Measurements from ENCODE around the gene COL9A3. TPM values are rescaled to one million over a fixed set of nuclear protein-coding genes. Genes with fewer than 3 reads are reported as not detected.
"Not testable (repeated sequence)": the region's sequence is repeated elsewhere in the genome, so short reads cannot be mapped to it uniquely, and the experiment has no call there.

Gene COL9A3
- total and polyA plus RNA-seq, 2 donors from 2014 or later, result 2.3 to 4.3 TPM

GRCh38 chr20:62844182-62844581, 27.3 kb downstream of the COL9A3 start:
- FAIRE-seq, result no peak
- H3K27ac ChIP-seq (ENCODE audit: low read depth in 2 of 2, low read length in 2 of 2), result no peak overlapping the region
- H3K36me3 ChIP-seq (ENCODE audit: control insufficient read depth in 2 of 3, insufficient read depth in 3 of 3, low read length in 3 of 3), result no peaks in the 10 kb centered on the region
- no peak overlapping the region for H3K4me3 ChIP-seq (ENCODE audit: low read length in 3 of 3)
- TF ChIP-seq, protein P1, sequence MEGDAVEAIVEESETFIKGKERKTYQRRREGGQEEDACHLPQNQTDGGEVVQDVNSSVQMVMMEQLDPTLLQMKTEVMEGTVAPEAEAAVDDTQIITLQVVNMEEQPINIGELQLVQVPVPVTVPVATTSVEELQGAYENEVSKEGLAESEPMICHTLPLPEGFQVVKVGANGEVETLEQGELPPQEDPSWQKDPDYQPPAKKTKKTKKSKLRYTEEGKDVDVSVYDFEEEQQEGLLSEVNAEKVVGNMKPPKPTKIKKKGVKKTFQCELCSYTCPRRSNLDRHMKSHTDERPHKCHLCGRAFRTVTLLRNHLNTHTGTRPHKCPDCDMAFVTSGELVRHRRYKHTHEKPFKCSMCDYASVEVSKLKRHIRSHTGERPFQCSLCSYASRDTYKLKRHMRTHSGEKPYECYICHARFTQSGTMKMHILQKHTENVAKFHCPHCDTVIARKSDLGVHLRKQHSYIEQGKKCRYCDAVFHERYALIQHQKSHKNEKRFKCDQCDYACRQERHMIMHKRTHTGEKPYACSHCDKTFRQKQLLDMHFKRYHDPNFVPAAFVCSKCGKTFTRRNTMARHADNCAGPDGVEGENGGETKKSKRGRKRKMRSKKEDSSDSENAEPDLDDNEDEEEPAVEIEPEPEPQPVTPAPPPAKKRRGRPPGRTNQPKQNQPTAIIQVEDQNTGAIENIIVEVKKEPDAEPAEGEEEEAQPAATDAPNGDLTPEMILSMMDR (IDR thresholded peaks at IDR 0.05; ENCODE audit: borderline replicate concordance, extremely low read depth, insufficient read depth), result no peak
- no peaks in the 10 kb centered on the region for H3K4me1 ChIP-seq (ENCODE audit: control insufficient read depth in 2 of 3, insufficient read depth in 2 of 3, low read depth in 1 of 3, low read length in 3 of 3)
- H3K9me3 ChIP-seq (ENCODE audit: control insufficient read depth in 2 of 3, insufficient read depth in 1 of 3, low read length in 3 of 3), result peaks cover 0 to 2% (median 0%) of the 10 kb centered on the region in 3 donors
- no peak for DNase-seq
- H3K27me3 ChIP-seq (ENCODE audit: control insufficient read depth, insufficient read depth, low read length), result no peaks in the 10 kb centered on the region
- intact Hi-C loops (cut with DNase I), result no loop called here
- H3K9ac ChIP-seq (ENCODE audit: low read length in 3 of 3), result no peak overlapping the region

DNA sequence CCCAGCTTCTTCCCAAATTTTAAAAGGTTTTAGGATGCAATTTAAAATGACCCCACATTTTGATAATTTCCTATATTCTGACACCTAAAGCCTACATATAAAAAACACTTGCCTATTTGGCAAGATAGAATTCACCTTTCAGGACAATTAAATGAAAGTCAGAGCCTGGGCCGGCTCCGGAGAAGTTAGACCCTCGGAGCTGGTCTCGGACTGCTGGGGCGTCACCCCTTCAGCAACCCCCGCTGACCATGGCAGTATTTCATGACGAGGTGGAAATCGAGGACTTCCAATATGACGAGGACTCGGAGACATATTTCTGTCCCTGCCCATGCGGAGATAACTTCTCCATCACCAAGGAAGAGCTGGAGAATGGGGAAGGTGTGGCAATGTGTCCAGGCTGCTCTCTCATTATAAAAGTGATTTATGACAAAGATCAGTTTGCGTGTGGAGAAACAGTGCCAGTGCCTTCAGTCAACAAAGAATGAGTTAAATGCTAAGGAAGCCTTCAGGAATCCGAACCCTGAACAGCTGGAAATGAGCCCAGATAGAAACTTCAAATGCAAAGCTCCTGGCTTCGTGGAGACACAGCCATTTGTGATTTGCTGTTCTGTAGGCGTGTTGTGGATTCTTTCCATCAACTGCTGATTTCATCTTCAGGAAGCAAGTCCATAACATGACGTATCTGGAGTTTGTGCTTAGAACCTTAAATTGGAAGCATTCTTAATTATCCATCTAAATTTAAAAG, 28.7 kb downstream of the COL9A3 start:
- peaks cover 0 to 2% (median 0%) of the 10 kb centered on the region in 3 donors for H3K9me3 ChIP-seq (ENCODE audit: control insufficient read depth in 2 of 3, insufficient read depth in 1 of 3, low read length in 3 of 3)

DNA sequence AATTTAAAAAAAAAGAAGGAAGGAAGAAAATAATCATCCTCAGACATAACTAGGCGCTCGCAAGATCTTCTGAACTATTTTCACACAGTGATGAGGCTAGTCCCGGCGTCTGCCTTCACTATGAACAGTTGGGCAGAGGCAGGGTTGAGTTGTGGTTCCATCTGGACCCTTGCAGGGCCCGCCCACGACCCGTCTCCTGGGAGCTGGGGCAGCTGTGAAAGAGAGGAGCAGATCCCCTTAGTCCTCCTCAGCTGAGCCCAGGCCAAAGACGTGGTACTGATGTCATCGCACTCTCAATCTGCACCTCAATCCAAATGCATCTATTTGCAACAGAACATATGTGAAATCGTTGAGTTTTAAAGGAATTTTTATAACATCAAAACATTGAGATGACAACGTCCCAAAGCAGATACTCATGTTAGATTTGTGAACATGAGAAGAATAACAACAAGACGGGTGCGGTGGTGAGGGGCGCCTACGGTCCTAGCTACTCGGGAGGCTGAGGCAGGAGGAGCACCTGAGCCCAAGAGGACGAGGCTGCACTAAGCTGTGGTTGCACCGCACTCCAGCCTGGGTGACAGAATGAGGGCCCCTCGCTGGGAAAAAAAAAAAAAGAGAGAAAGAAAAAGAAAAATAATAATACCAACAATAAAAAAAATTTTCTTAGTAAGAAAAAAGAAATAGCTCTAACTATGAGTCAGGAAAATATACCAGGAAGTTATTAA, 29.5 kb downstream of the COL9A3 start:
- H3K27me3 ChIP-seq (ENCODE audit: control insufficient read depth, insufficient read depth, low read length), result no peaks in the 10 kb centered on the region
- no peak overlapping the region for H3K27ac ChIP-seq (ENCODE audit: low read depth in 2 of 2, low read length in 2 of 2)
- TF ChIP-seq, protein P1 (IDR thresholded peaks at IDR 0.05; ENCODE audit: borderline replicate concordance, extremely low read depth, insufficient read depth), result no peak
- H3K36me3 ChIP-seq (ENCODE audit: control insufficient read depth in 2 of 3, insufficient read depth in 3 of 3, low read length in 3 of 3), result no peaks in the 10 kb centered on the region
- H3K9ac ChIP-seq (ENCODE audit: low read length in 3 of 3), result no peak overlapping the region
- DNase-seq (no peak), FAIRE-seq (no peak)
- H3K4me3 ChIP-seq (ENCODE audit: low read length in 3 of 3), result no peak overlapping the region
- peaks cover 0 to 2% (median 0%) of the 10 kb centered on the region in 3 donors for H3K9me3 ChIP-seq (ENCODE audit: control insufficient read depth in 2 of 3, insufficient read depth in 1 of 3, low read length in 3 of 3)
- no peaks in the 10 kb centered on the region for H3K4me1 ChIP-seq (ENCODE audit: control insufficient read depth in 2 of 3, insufficient read depth in 2 of 3, low read depth in 1 of 3, low read length in 3 of 3)
- intact Hi-C loops (cut with DNase I), result no loop called here

More for the DNA sequence above, 28.7 kb downstream of the COL9A3 start:
- Histone ChIP-seq H3K27ac (ENCODE audit: low read depth in 2 of 2, low read length in 2 of 2) (no peak overlapping the region), H3K4me3 (ENCODE audit: low read length in 3 of 3) (no peak overlapping the region), H3K4me1 (ENCODE audit: control insufficient read depth in 2 of 3, insufficient read depth in 2 of 3, low read depth in 1 of 3, low read length in 3 of 3) (no peaks in the 10 kb centered on the region), H3K36me3 (ENCODE audit: control insufficient read depth in 2 of 3, insufficient read depth in 3 of 3, low read length in 3 of 3) (no peaks in the 10 kb centered on the region), H3K27me3 (ENCODE audit: control insufficient read depth, insufficient read depth, low read length) (no peaks in the 10 kb centered on the region), H3K9ac (ENCODE audit: low read length in 3 of 3) (no peak overlapping the region)
- no peak for FAIRE-seq
- intact Hi-C loops (cut with DNase I), result no loop called here
- TF ChIP-seq, protein P1 (IDR thresholded peaks at IDR 0.05; ENCODE audit: borderline replicate concordance, extremely low read depth, insufficient read depth), result no peak
- DNase-seq, result no peak

DNA sequence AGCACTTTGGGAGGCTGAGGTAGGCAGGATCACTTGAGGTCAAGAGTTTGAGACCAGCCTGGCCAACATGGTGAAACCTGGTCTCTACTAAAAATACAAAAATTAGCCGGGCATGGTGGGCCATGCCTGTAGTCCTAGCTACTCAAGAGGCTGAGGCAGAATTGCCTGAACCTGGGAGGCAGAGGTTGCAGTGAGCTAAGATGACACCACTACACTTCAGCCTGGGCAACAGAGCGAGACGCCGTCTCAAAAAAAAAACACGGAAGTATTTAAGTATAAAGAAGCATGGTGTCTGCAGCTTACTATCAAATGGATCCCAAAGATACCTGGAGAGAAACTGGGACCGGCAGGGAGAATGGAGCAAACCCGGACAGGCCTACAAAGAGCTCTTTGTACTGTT, 32.1 kb downstream of the COL9A3 start:
- H3K27ac ChIP-seq (ENCODE audit: low read depth in 2 of 2, low read length in 2 of 2); H3K27me3 ChIP-seq (ENCODE audit: control insufficient read depth, insufficient read depth, low read length); H3K9me3 ChIP-seq (ENCODE audit: control insufficient read depth in 2 of 3, insufficient read depth in 1 of 3, low read length in 3 of 3); FAIRE-seq; H3K4me3 ChIP-seq (ENCODE audit: low read length in 3 of 3); H3K4me1 ChIP-seq (ENCODE audit: control insufficient read depth in 2 of 3, insufficient read depth in 2 of 3, low read depth in 1 of 3, low read length in 3 of 3); intact Hi-C loops (cut with DNase I); H3K9ac ChIP-seq (ENCODE audit: low read length in 3 of 3); H3K36me3 ChIP-seq (ENCODE audit: control insufficient read depth in 2 of 3, insufficient read depth in 3 of 3, low read length in 3 of 3): not testable (repeated sequence)
- DNase-seq, result peak in 1 of 5 donors; percentile 17

Data from kidney (tissue), 14 donors.